Measurements from ENCODE around the gene BCL2.

The BCL2 gene

DNA sequence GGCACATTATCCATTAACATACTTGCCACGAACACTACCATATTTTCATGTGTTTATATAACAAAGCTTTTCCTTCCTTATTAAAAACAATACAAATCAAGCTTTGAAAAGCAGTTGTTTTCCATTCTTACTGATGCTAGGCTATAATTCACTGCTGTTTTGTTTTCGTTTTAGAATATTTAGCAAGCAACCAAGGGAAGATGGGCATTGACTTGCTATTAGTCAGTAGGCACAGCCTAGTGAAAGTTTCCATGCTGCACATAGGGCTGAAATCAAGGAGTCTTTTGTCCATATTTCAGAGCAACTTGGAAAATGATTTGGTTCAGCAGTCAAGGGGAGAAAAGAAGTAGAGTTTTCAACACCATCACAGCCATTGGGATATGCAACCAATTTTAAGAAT is 31.3 kb downstream of the BCL2 start:
- ATAC-seq, result no peak
- no peak for TF ChIP-seq RARB (CRISPR knock-in tag; IDR thresholded peaks at IDR 0.05)
- TF ChIP-seq OSR1 (CRISPR knock-in tag; IDR thresholded peaks at IDR 0.05), result no peak
- TF ChIP-seq, protein P1, sequence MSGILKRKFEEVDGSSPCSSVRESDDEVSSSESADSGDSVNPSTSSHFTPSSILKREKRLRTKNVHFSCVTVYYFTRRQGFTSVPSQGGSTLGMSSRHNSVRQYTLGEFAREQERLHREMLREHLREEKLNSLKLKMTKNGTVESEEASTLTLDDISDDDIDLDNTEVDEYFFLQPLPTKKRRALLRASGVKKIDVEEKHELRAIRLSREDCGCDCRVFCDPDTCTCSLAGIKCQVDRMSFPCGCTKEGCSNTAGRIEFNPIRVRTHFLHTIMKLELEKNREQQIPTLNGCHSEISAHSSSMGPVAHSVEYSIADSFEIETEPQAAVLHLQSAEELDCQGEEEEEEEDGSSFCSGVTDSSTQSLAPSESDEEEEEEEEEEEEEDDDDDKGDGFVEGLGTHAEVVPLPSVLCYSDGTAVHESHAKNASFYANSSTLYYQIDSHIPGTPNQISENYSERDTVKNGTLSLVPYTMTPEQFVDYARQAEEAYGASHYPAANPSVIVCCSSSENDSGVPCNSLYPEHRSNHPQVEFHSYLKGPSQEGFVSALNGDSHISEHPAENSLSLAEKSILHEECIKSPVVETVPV (CRISPR knock-in tag; IDR thresholded peaks at IDR 0.05), result no peak
- TF ChIP-seq ARNTL (CRISPR knock-in tag; IDR thresholded peaks at IDR 0.05; ENCODE audit: borderline replicate concordance, low read depth), result no peak
- TF ChIP-seq ZFP3 (CRISPR knock-in tag; IDR thresholded peaks at IDR 0.05), result no peak
- no peak for TF ChIP-seq PPARA (CRISPR knock-in tag; IDR thresholded peaks at IDR 0.05; ENCODE audit: borderline replicate concordance)
- no peak for TF ChIP-seq TCF4 (CRISPR knock-in tag; IDR thresholded peaks at IDR 0.05; ENCODE audit: borderline replicate concordance)
- no peak for TF ChIP-seq ISL1 (CRISPR knock-in tag; IDR thresholded peaks at IDR 0.05)
- no peak for TF ChIP-seq CREB5 (CRISPR knock-in tag; IDR thresholded peaks at IDR 0.05; ENCODE audit: low read depth)
- no peak for TF ChIP-seq GLIS3 (CRISPR knock-in tag; IDR thresholded peaks at IDR 0.05)

GRCh38 chr18:63287691-63288220 is 31.8 kb downstream of the BCL2 start:
- TF ChIP-seq GLIS3 (CRISPR knock-in tag; IDR thresholded peaks at IDR 0.05), result no peak
- TF ChIP-seq TCF4 (CRISPR knock-in tag; IDR thresholded peaks at IDR 0.05; ENCODE audit: borderline replicate concordance), result no peak
- TF ChIP-seq CSDC2 (CRISPR knock-in tag; IDR thresholded peaks at IDR 0.05), result no peak
- no peak for TF ChIP-seq ARNTL (CRISPR knock-in tag; IDR thresholded peaks at IDR 0.05; ENCODE audit: borderline replicate concordance, low read depth)
- no peak for TF ChIP-seq SNAI2 (CRISPR knock-in tag; IDR thresholded peaks at IDR 0.05)

DNA sequence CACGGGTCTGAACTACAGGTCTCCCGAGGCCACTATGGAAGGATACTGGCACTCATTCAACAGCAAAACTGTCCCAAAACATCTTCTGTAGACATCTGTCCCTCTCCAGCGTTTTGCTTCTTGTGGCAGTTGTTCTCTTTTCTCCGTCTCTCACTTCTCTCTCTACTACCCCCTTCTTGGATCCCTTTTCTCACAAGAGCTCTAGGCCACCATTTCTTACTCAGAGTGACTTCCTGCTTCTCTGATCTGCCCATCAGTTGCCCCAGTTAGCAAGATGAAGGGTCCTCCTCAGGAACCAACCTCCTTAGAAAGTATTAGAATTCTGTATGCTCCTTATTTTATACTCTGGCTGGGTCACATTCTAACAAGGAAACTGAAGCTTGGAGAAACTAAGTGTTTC is 32.6 kb downstream of the BCL2 start:
- no peak for TF ChIP-seq CREB5 (CRISPR knock-in tag; IDR thresholded peaks at IDR 0.05; ENCODE audit: low read depth)
- TF ChIP-seq CSDC2 (CRISPR knock-in tag; IDR thresholded peaks at IDR 0.05), result no peak
- TF ChIP-seq POU6F1 (CRISPR knock-in tag; IDR thresholded peaks at IDR 0.05; ENCODE audit: borderline replicate concordance, low read depth), result no peak
- no peak for TF ChIP-seq PPARA (CRISPR knock-in tag; IDR thresholded peaks at IDR 0.05; ENCODE audit: borderline replicate concordance)
- TF ChIP-seq, protein P1 (CRISPR knock-in tag; IDR thresholded peaks at IDR 0.05), result no peak
- TF ChIP-seq RARB (CRISPR knock-in tag; IDR thresholded peaks at IDR 0.05), result no peak
- no peak for TF ChIP-seq ZFP3 (CRISPR knock-in tag; IDR thresholded peaks at IDR 0.05)
- no peak for TF ChIP-seq OSR1 (CRISPR knock-in tag; IDR thresholded peaks at IDR 0.05)
- no peak for TF ChIP-seq TOX (CRISPR knock-in tag; IDR thresholded peaks at IDR 0.05; ENCODE audit: borderline replicate concordance)
- TF ChIP-seq ZFP30 (CRISPR knock-in tag; IDR thresholded peaks at IDR 0.05), result no peak
- TF ChIP-seq ARNTL (CRISPR knock-in tag; IDR thresholded peaks at IDR 0.05; ENCODE audit: borderline replicate concordance, low read depth), result no peak
- no peak for TF ChIP-seq BACH2 (CRISPR knock-in tag; IDR thresholded peaks at IDR 0.05; ENCODE audit: borderline replicate concordance)
- TF ChIP-seq TSHZ2 (CRISPR knock-in tag; IDR thresholded peaks at IDR 0.05), result no peak
- no peak for TF ChIP-seq ZC3H10 (CRISPR knock-in tag; IDR thresholded peaks at IDR 0.05)
- TF ChIP-seq ZNF565 (CRISPR knock-in tag; conservative IDR thresholded peaks at IDR 0.05; ENCODE audit: low read depth), result no peak
- TF ChIP-seq ESRRG (CRISPR knock-in tag; IDR thresholded peaks at IDR 0.05), result no peak
- no peak for ATAC-seq

More at GRCh38 chr18:63287691-63288220, 31.8 kb downstream of the BCL2 start:
- no peak for ATAC-seq

Data from SK-N-SH treated with all-trans-retinoic acid at 6 μM for 48 hours (cell line).